HG02938 (cell line): Measurements from ENCODE around the gene OR2T10.
"Not testable (repeated sequence)": the region's sequence is repeated elsewhere in the genome, so short reads cannot be mapped to it uniquely, and the experiment has no call there.

Experiments
- ATAC-seq: cut with Tn5 transposase; IDR thresholded peaks from one replicate; pipeline ENCODE4 v1.9.1; 2021; ENCODE audit warnings: mild to moderate bottlenecking, moderate library complexity; ENCODE audit not compliant: unreplicated experiment

OR2T10 gene

GRCh38 chr1:248596615-248597014, 885 bp downstream of the OR2T10 start:
- ATAC-seq, result no peak

GRCh38 chr1:248593226-248593625, 4.3 kb downstream of the OR2T10 start:
- no peak for ATAC-seq

GRCh38 chr1:248592655-248593054, 4.8 kb downstream of the OR2T10 start:
- no peak for ATAC-seq

- ATAC-seq, result no peak
Observed at GRCh38 chr1:248590055-248590454, 7.4 kb downstream of the OR2T10 start.

GRCh38 chr1:248589334-248589733, 8.2 kb downstream of the OR2T10 start:
- ATAC-seq, result no peak

GRCh38 chr1:248585266-248585665, 12.2 kb downstream of the OR2T10 start:
- ATAC-seq, result no peak

- ATAC-seq, result no peak
Observed at GRCh38 chr1:248576260-248576980, 21.1 kb downstream of the OR2T10 start.

GRCh38 chr1:248574657-248575056, 22.8 kb downstream of the OR2T10 start, which contains the start of gene OR2T34:
Gene OR2T34, minus strand, starts transcription at chr1:248574757. Its CDS starts 0 bp downstream, at chr1:248574757.
- not testable (repeated sequence) for ATAC-seq

GRCh38 chr1:248573856-248574255, 23.6 kb downstream of the OR2T10 start:
- not testable (repeated sequence) for ATAC-seq

GRCh38 chr1:248572049-248572448, 25.5 kb downstream of the OR2T10 start:
- peak; percentile 87 for ATAC-seq

- not testable (repeated sequence) for ATAC-seq
Observed at GRCh38 chr1:248570811-248571210, 26.7 kb downstream of the OR2T10 start.

- ATAC-seq, result not testable (repeated sequence)
Observed at GRCh38 chr1:248569049-248569448, 28.5 kb downstream of the OR2T10 start.

- peak; percentile 66 for ATAC-seq
Observed at GRCh38 chr1:248565530-248566373, 31.7 kb downstream of the OR2T10 start.

- ATAC-seq, result not testable (repeated sequence)
Observed at GRCh38 chr1:248562672-248563071, 34.8 kb downstream of the OR2T10 start, which contains the start of gene OR2T29. Gene OR2T29, minus strand, starts transcription at chr1:248562772. Its CDS starts 3,281 bp downstream, at chr1:248559491.

GRCh38 chr1:248551027-248551426, 46.5 kb downstream of the OR2T10 start:
- not testable (repeated sequence) for ATAC-seq

- ATAC-seq, result not testable (repeated sequence)
Observed at GRCh38 chr1:248547383-248547782, 50.1 kb downstream of the OR2T10 start.
